ENCODE measurements around the gene DSCAML1.

DNA sequence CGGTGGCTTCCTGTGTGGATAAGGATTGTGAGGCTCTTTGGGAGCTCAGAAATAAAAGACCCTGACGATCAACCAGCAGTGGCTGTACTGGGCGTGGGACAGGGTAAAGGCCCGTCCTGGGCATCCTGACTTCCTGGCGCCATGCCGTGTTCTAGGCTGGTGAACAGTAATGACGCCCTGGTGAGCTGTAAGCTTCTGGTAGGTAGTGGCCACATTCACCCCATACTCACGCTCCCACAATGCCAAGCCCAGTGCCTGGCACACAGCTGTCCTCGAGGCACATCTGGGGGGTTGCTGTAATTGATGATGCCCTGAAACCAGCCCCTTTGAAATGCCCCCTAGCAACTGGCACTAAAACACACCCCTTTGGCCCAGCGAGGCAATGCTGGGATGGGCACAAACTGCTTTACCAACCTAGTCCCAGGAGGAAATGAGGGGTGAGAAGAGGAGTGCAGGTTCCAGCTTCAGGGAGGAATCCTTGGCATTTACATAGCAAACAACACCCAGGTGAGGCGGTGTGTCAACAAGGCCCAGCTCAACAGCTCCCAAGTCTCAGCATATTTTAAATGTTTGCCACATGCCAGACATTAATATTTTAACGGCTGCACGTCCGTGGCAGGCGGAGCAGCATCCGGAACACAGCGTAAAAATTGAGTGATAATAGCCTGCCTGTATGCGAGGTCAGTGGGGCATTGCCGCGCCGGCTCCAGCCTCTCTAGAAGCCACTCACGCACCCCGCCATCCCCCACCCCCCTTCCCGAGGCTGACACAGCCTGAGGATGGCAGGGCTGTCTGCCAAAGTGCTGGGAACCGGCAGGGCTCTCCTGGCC is 79.3 kb downstream of the DSCAML1 start:
- TF ChIP-seq, protein P1, sequence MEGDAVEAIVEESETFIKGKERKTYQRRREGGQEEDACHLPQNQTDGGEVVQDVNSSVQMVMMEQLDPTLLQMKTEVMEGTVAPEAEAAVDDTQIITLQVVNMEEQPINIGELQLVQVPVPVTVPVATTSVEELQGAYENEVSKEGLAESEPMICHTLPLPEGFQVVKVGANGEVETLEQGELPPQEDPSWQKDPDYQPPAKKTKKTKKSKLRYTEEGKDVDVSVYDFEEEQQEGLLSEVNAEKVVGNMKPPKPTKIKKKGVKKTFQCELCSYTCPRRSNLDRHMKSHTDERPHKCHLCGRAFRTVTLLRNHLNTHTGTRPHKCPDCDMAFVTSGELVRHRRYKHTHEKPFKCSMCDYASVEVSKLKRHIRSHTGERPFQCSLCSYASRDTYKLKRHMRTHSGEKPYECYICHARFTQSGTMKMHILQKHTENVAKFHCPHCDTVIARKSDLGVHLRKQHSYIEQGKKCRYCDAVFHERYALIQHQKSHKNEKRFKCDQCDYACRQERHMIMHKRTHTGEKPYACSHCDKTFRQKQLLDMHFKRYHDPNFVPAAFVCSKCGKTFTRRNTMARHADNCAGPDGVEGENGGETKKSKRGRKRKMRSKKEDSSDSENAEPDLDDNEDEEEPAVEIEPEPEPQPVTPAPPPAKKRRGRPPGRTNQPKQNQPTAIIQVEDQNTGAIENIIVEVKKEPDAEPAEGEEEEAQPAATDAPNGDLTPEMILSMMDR (IDR thresholded peaks at IDR 0.05; ENCODE audit: low read length): no peak
- TF ChIP-seq EZH2 (IDR thresholded peaks at IDR 0.05; ENCODE audit: borderline replicate concordance, low read length): no peak

Measured in OCI-LY1 (cell line).